Adrenal gland (tissue), 19 donors: ENCODE data around the gene GRPEL2. TPM values are rescaled to one million over a fixed set of nuclear protein-coding genes. Genes with fewer than 3 reads are reported as not detected.
A peak's percentile ranks its signal among the peaks of the same experiment; 100 is the strongest.

Experiments
- DNase-seq, 7 donors: peaks; one replicate each; pipeline ENCODE4 v3.0.0-alpha.2; 2019 to 2020
- H3K27ac ChIP-seq, 5 donors: fragments of 200-600 bp; sonication (generic) in 4 of 5; 1 replicate in 3 of 5; 2 replicates in 2 of 5; pipeline versions ENCODE4 v1.5.1 to v1.8.0; 2016 to 2020; ENCODE audit warnings: mild to moderate bottlenecking in 1 of 5
- H3K27me3 ChIP-seq: fragments of 200-600 bp; 2 replicates; pipeline ENCODE4 v1.8.0; 2021
- H3K36me3 ChIP-seq, 2 donors: fragments of 200-600 bp; replicated peaks in 1 of 2; 1 replicate in 1 of 2; 2 replicates in 1 of 2; pipeline versions ENCODE4 v1.5.1 to v1.8.0; 2018 to 2022
- H3K4me1 ChIP-seq, 2 donors: fragments of 200-600 bp; replicated peaks in 1 of 2; 1 replicate in 1 of 2; 2 replicates in 1 of 2; pipeline versions ENCODE4 v1.5.1 to v1.8.0; 2018 to 2021
- H3K4me3 ChIP-seq, 4 donors: fragments of 200-600 bp; sonication (generic) in 3 of 4; one replicate each; pipeline ENCODE4 v1.5.1; 2016 to 2018
- H3K9me3 ChIP-seq, 3 donors: fragments of 200-600 bp; sonication (generic) in 1 of 3; replicated peaks in 1 of 3; 1 replicate in 2 of 3; 2 replicates in 1 of 3; pipeline versions ENCODE4 v1.5.1 to v1.8.0; 2016 to 2021
- POLR2A ChIP-seq, 2 donors: fragments of 450-650 bp; IDR thresholded peaks; one replicate each; pipeline ENCODE4 v1.6.1; 2017; ENCODE audit warnings: antibody characterized with exemption in 2 of 2, mild to moderate bottlenecking in 2 of 2, moderate library complexity in 1 of 2
- whole genome bisulfite sequencing, 4 donors: extraction: QIAGEN DNeasy Blood & Tissue Kit in 2 of 4; methylation state at CpG; one replicate each; pipeline versions ENCODE4 v1.1.5 to v1.1.7; 2013 to 2017; 5-methylcytosine and 5-hydroxymethylcytosine counted together
- intact Hi-C, 2 donors: fragments of 100-400 bp; cut with DNase I; formaldehyde crosslinking; loops; one replicate each; pipeline versions ENCODE4 v1.14.1 to v1.15.0; 2022 to 2023
- long read RNA-seq, 10 donors: library from polyadenylated mRNA in 3 of 10; unstranded in 2 of 10; stranded (forward) in 1 of 10; transcript quantifications; one replicate each; pipeline ENCODE4 v2.0.0 and lab custom pipeline, GENCODE V29; 2021 to 2026
- polyA plus RNA-seq, 3 donors: library from polyadenylated mRNA; stranded (reverse); fragments of 200-250 nt in 2 of 3; fragments of 350-450 nt in 1 of 3; fragmentation: Illumina TruSeq in 1 of 3; extraction: RNeasy Lipid Tissue Mini Kit (QIAGEN cat#74804) in 1 of 3; gene quantifications; one replicate each; pipeline ENCODE4 v1.2.3, GENCODE V29; 2013 to 2014
- total RNA-seq, 9 donors: library from RNA; depleted of rRNA in 4 of 9; stranded (reverse); fragments of >200 nt in 4 of 9; fragments of 120-200 nt in 1 of 9; fragmentation: NEBNext Ultra II Directional in 1 of 9; extraction: Animal tissue kit (Norgen Biotek cat#: 25700) in 1 of 9; gene quantifications; one replicate each; pipeline versions ENCODE4 v1.1.0 to v1.2.4, GENCODE V29; 2013 to 2023
- TF ChIP-seq, protein P1 (sequence below), 6 experiments: fragments of 450-650 bp in 4 of 6; fragments of 200-600 bp in 2 of 6; sonication (generic) in 1 of 6; IDR thresholded peaks; 1 replicate in 5 of 6; 2 replicates in 1 of 6; pipeline versions ENCODE4 v1.5.1 to v1.8.0; 2016 to 2021; ENCODE audit warnings: antibody characterized with exemption in 6 of 6, mild to moderate bottlenecking in 2 of 6, moderate library complexity in 1 of 6
- donor health status: healthy with polysubstance abuse.
- donor health status: Bipolar disorder and iron deficiency.
- donor health status: DM: yes; HTN: yes; CAD: no.
- donor health status: DM: no; HTN: no; CAD: no.
- donor health status: DM: no; HTN: no; CAD: no.
- donor health status: DM: yes; HTN: yes; CAD: no.

GRPEL2 gene, protein sequence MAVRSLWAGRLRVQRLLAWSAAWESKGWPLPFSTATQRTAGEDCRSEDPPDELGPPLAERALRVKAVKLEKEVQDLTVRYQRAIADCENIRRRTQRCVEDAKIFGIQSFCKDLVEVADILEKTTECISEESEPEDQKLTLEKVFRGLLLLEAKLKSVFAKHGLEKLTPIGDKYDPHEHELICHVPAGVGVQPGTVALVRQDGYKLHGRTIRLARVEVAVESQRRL
- total RNA-seq = 10 to 100 TPM in 7 of 9 donors, 1 to 10 TPM in 2; 7.5 to 17.4 (median 13.8) TPM
- polyA plus RNA-seq = 1 to 10 TPM; 3.9 to 9.0 (median 7.6) TPM
- long read RNA-seq, donor 1, full-length matches to known transcripts = 2 of 2 reads
- long read RNA-seq, donor 1, partial matches to known transcripts = 0 of 2 reads
- long read RNA-seq, donor 1, other reads (novel, unspliced or antisense) = 0 of 2 reads
- long read RNA-seq, donor 2 = 0 reads
- long read RNA-seq, donor 3, full-length matches to known transcripts = 3 of 3 reads
- long read RNA-seq, donor 3, partial matches to known transcripts = 0 of 3 reads
- long read RNA-seq, donor 3, other reads (novel, unspliced or antisense) = 0 of 3 reads
- long read RNA-seq, donor 4 = 0 reads
- long read RNA-seq, donor 5, full-length matches to known transcripts = 2 of 3 reads
- long read RNA-seq, donor 5, partial matches to known transcripts = 0 of 3 reads
- long read RNA-seq, donor 5, other reads (novel, unspliced or antisense) = 1 of 3 reads
- long read RNA-seq, donor 6 = 0 reads
- long read RNA-seq, donor 7, full-length matches to known transcripts = 2 of 2 reads
- long read RNA-seq, donor 7, partial matches to known transcripts = 0 of 2 reads
- long read RNA-seq, donor 7, other reads (novel, unspliced or antisense) = 0 of 2 reads
- long read RNA-seq, donor 8, full-length matches to known transcripts = 2 of 2 reads
- long read RNA-seq, donor 8, partial matches to known transcripts = 0 of 2 reads
- long read RNA-seq, donor 8, other reads (novel, unspliced or antisense) = 0 of 2 reads
- long read RNA-seq, donor 9, full-length matches to known transcripts = 1 of 1 reads
- long read RNA-seq, donor 9, partial matches to known transcripts = 0 of 1 reads
- long read RNA-seq, donor 9, other reads (novel, unspliced or antisense) = 0 of 1 reads
- long read RNA-seq, donor 10 = 0 reads

GRCh38 chr5:149345147-149345891 is at the start of gene GRPEL2:
TSS of gene GRPEL2 (plus strand) at chr5:149345499. CDS start at chr5:149345540, 41 bp downstream.
- Histone ChIP-seq H3K27ac (peak within 1 kb of the TSS in 2 of 5 donors; percentile 61 to 76), H3K4me3 (peak within 1 kb of the TSS; percentile 59 to 69 (median 64)), H3K36me3 (peaks cover 0 to 21% of the 10 kb centered on the region in 2 donors), H3K4me1 (peaks cover 12 to 15% of the 10 kb centered on the region in 2 donors), H3K9me3 (no peaks in the 10 kb centered on the region), H3K27me3 (no peaks in the 10 kb centered on the region)
- intact Hi-C loops = no loop called here
- TF ChIP-seq POLR2A (IDR thresholded peaks at IDR 0.05) = peak; percentile 23 to 47
- TF ChIP-seq, protein P1, sequence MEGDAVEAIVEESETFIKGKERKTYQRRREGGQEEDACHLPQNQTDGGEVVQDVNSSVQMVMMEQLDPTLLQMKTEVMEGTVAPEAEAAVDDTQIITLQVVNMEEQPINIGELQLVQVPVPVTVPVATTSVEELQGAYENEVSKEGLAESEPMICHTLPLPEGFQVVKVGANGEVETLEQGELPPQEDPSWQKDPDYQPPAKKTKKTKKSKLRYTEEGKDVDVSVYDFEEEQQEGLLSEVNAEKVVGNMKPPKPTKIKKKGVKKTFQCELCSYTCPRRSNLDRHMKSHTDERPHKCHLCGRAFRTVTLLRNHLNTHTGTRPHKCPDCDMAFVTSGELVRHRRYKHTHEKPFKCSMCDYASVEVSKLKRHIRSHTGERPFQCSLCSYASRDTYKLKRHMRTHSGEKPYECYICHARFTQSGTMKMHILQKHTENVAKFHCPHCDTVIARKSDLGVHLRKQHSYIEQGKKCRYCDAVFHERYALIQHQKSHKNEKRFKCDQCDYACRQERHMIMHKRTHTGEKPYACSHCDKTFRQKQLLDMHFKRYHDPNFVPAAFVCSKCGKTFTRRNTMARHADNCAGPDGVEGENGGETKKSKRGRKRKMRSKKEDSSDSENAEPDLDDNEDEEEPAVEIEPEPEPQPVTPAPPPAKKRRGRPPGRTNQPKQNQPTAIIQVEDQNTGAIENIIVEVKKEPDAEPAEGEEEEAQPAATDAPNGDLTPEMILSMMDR (IDR thresholded peaks at IDR 0.05) = no peak
- peak; percentile 93 to 98 (median 97) for DNase-seq
- 1% methylated on average over 25 to 54 of the region's 54 CpGs for WGBS, 4 donors

DNA sequence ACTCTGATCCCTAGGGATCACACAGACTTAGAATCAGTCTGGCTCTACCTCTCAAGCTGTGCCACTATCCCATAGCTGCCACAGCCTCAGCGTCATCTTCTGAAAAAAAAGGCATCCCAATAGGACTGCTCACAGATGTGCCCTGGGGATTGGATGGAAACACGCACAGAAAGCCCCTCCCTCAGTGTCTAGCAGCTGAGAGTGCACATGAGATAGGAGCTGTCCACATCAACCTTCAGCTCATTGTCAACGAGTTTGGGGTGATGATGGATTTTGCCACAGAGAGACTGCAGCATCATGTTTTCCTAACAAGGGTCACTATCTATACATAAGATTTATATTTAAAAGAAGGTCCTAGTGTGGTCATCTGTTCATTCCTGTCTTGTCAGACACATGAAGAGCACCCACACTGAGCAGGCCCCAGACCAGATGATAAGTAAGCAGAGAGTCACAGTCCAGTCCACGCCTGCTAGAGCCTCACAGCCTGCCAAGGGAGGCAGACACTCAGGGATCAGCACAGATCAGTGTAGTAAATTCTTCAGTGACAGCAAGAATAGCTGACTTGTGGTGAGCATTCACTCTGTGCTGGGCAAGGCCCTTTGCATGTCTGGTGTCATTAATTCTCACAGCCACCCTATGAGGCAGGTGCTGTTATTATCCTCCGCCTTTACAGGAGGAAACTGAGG is 47.8 kb upstream of the GRPEL2 start:
- H3K27me3 ChIP-seq = no peaks in the 10 kb centered on the region
- H3K4me1 ChIP-seq = no peaks in the 10 kb centered on the region
- TF ChIP-seq, protein P1 (IDR thresholded peaks at IDR 0.05) = no peak
- TF ChIP-seq POLR2A (IDR thresholded peaks at IDR 0.05) = no peak
- no peak overlapping the region for H3K4me3 ChIP-seq
- no peak for DNase-seq
- H3K36me3 ChIP-seq = no peaks in the 10 kb centered on the region
- intact Hi-C loops = no loop called here
- H3K9me3 ChIP-seq = no peaks in the 10 kb centered on the region
- 63 to 78% (median 71%) methylated on average over 5 of the region's 5 CpGs for WGBS, 4 donors
- H3K27ac ChIP-seq = no peak overlapping the region

GRCh38 chr5:149298163-149298562 is 47.1 kb upstream of the GRPEL2 start:
- Histone ChIP-seq H3K9me3 (no peaks in the 10 kb centered on the region), H3K4me3 (no peak overlapping the region), H3K4me1 (no peaks in the 10 kb centered on the region), H3K27ac (peak overlapping the region in 2 of 5 donors; percentile 19 to 40), H3K27me3 (no peaks in the 10 kb centered on the region), H3K36me3 (no peaks in the 10 kb centered on the region)
- no peak for TF ChIP-seq POLR2A (IDR thresholded peaks at IDR 0.05)
- TF ChIP-seq, protein P1 (IDR thresholded peaks at IDR 0.05) = no peak
- DNase-seq = no peak
- WGBS, 4 donors = 56 to 71% (median 63%) methylated on average over 1 of the region's 1 CpG
- intact Hi-C loops = no loop called here
